ENCODE results near the gene MRTO4. TPM values are rescaled to one million over a fixed set of nuclear protein-coding genes. Genes with fewer than 3 reads are reported as not detected.
"Not testable (repeated sequence)": the region's sequence is repeated elsewhere in the genome, so short reads cannot be mapped to it uniquely, and the experiment has no call there.

Gene MRTO4
- total and polyA plus RNA-seq, 4 donors: 9.5 to 11.1 (median 10.2) TPM

DNA sequence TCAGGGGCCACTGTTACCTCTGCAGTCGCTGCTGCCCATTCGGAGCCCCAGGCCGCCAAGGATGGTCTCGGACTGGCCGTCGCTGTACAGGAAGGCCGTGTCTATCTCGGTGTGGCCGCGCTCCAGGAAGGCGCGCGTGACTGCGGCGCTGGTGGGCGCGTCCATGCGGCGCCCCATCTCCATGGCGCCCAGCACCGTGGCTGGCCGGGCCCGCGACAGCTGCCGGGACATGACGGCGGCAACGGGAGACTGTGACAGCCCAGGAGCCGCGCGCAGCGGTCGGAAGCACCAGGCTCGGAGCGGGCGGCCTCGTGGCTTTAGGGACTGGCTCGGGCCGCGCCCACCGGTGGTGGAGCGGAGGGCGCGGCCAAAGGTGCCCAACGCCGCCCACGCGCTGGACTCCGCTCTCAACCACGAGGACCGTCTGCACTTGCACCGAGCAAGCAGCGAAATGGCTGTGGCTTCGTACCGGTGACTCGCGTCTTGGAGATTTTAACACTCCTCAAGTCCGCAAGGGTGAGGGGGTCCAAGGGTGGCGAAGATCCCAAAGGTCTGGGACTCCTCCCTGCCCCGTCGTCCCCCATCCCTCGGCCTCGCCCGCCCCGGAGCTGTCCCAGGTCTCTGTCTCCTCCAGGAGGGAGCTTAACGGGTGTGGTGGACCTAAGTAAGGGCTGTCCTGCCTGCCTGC, 22.4 kb downstream of the MRTO4 start:
- DNase-seq (ENCODE audit: low spot score); H3K27me3 ChIP-seq (ENCODE audit: control insufficient read depth in 4 of 4, insufficient read depth in 4 of 4, low read length in 3 of 4); H3K9me3 ChIP-seq (ENCODE audit: control insufficient read depth in 4 of 4, low read length in 3 of 4); H3K36me3 ChIP-seq (ENCODE audit: control insufficient read depth in 4 of 4, insufficient read depth in 3 of 4, low read depth in 1 of 4, low read length in 3 of 4): not testable (repeated sequence)
- H3K4me1 ChIP-seq (ENCODE audit: control insufficient read depth in 4 of 4, insufficient read depth in 4 of 4, low read length in 3 of 4): peaks cover 0 to 29% (median 17%) of the 10 kb centered on the region in 4 donors
- 10% methylated on average over 59 of the region's 66 CpGs for WGBS
- H3K27ac ChIP-seq (ENCODE audit: low read depth in 1 of 2, low read length in 2 of 2): peak overlapping the region; percentile 94 to 98
- H3K4me3 ChIP-seq (ENCODE audit: low read depth in 1 of 3, low read length in 3 of 3): peak overlapping the region; percentile 71 to 96 (median 79)
- H3K9ac ChIP-seq (ENCODE audit: low read depth in 1 of 2, low read length in 2 of 2): peak overlapping the region; percentile 83 to 96
- peak; percentile 29 for TF ChIP-seq YY1 (IDR thresholded peaks at IDR 0.05)
- TF ChIP-seq, protein P1, sequence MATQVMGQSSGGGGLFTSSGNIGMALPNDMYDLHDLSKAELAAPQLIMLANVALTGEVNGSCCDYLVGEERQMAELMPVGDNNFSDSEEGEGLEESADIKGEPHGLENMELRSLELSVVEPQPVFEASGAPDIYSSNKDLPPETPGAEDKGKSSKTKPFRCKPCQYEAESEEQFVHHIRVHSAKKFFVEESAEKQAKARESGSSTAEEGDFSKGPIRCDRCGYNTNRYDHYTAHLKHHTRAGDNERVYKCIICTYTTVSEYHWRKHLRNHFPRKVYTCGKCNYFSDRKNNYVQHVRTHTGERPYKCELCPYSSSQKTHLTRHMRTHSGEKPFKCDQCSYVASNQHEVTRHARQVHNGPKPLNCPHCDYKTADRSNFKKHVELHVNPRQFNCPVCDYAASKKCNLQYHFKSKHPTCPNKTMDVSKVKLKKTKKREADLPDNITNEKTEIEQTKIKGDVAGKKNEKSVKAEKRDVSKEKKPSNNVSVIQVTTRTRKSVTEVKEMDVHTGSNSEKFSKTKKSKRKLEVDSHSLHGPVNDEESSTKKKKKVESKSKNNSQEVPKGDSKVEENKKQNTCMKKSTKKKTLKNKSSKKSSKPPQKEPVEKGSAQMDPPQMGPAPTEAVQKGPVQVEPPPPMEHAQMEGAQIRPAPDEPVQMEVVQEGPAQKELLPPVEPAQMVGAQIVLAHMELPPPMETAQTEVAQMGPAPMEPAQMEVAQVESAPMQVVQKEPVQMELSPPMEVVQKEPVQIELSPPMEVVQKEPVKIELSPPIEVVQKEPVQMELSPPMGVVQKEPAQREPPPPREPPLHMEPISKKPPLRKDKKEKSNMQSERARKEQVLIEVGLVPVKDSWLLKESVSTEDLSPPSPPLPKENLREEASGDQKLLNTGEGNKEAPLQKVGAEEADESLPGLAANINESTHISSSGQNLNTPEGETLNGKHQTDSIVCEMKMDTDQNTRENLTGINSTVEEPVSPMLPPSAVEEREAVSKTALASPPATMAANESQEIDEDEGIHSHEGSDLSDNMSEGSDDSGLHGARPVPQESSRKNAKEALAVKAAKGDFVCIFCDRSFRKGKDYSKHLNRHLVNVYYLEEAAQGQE (IDR thresholded peaks at IDR 0.05): peak; percentile 3
- peak; percentile 14 for TF ChIP-seq SP1 (IDR thresholded peaks at IDR 0.05)
- TF ChIP-seq, protein P2, sequence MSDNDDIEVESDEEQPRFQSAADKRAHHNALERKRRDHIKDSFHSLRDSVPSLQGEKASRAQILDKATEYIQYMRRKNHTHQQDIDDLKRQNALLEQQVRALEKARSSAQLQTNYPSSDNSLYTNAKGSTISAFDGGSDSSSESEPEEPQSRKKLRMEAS (IDR thresholded peaks at IDR 0.05): peak; percentile 41
- TF ChIP-seq HNF4G (IDR thresholded peaks at IDR 0.05): peak; percentile 13
- peak; percentile 24 to 54 for TF ChIP-seq HNF4A (conservative IDR thresholded peaks at IDR 0.05)
- TF ChIP-seq EGR1 (IDR thresholded peaks at IDR 0.05; ENCODE audit: low read depth in 2 of 2): peak; percentile 96 to 97

DNA sequence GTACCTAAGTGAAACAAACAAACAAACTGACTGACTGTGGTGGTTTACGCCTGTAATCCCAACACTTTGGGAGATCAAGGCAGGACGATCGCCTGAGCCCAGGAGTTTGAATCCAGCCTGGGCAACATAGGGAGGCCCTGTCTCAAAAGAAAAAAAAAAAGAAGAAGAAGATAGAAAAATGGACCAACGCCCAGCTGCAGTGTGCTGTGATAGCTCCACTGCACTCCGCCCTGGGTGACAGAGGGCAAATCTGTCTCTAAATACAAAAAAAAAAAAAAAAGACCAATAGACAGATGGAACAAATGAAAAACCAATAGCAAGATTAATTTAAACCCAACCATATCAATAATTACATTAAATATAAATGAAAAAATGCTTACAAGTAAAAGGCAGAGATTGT, 23.0 kb downstream of the MRTO4 start:
- TF ChIP-seq GABPA (IDR thresholded peaks at IDR 0.05 in 1 of 2, conservative IDR thresholded peaks at IDR 0.05 in 1 of 2) (no peak), HNF4A (conservative IDR thresholded peaks at IDR 0.05) (peak; percentile 86 to 88), RXRA (IDR thresholded peaks at IDR 0.05) (no peak), HNF4G (IDR thresholded peaks at IDR 0.05) (peak; percentile 30), JUND (IDR thresholded peaks at IDR 0.05) (no peak)
- TF ChIP-seq, protein P3, sequence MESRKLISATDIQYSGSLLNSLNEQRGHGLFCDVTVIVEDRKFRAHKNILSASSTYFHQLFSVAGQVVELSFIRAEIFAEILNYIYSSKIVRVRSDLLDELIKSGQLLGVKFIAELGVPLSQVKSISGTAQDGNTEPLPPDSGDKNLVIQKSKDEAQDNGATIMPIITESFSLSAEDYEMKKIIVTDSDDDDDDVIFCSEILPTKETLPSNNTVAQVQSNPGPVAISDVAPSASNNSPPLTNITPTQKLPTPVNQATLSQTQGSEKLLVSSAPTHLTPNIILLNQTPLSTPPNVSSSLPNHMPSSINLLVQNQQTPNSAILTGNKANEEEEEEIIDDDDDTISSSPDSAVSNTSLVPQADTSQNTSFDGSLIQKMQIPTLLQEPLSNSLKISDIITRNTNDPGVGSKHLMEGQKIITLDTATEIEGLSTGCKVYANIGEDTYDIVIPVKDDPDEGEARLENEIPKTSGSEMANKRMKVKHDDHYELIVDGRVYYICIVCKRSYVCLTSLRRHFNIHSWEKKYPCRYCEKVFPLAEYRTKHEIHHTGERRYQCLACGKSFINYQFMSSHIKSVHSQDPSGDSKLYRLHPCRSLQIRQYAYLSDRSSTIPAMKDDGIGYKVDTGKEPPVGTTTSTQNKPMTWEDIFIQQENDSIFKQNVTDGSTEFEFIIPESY (IDR thresholded peaks at IDR 0.05): no peak
- Histone ChIP-seq H3K9me3 (ENCODE audit: control insufficient read depth in 4 of 4, low read length in 3 of 4) (no peaks in the 10 kb centered on the region), H3K27ac (ENCODE audit: low read depth in 1 of 2, low read length in 2 of 2) (peak overlapping the region; percentile 94 to 98), H3K36me3 (ENCODE audit: control insufficient read depth in 4 of 4, insufficient read depth in 3 of 4, low read depth in 1 of 4, low read length in 3 of 4) (peaks cover 0 to 1% (median 0%) of the 10 kb centered on the region in 4 donors), H3K4me1 (ENCODE audit: control insufficient read depth in 4 of 4, insufficient read depth in 4 of 4, low read length in 3 of 4) (peaks cover 0 to 29% (median 15%) of the 10 kb centered on the region in 4 donors), H3K27me3 (ENCODE audit: control insufficient read depth in 4 of 4, insufficient read depth in 4 of 4, low read length in 3 of 4) (no peaks in the 10 kb centered on the region), H3K9ac (ENCODE audit: low read depth in 1 of 2, low read length in 2 of 2) (peak overlapping the region; percentile 75 to 78), H3K4me3 (ENCODE audit: low read depth in 1 of 3, low read length in 3 of 3) (peak overlapping the region; percentile 26 to 79 (median 66))
- DNase-seq (ENCODE audit: low spot score): no peak
- WGBS: 43% methylated on average over 5 of the region's 5 CpGs
